NCI-H446 (cell line): Measurements from ENCODE around the gene MGAT4B.
"Not testable (repeated sequence)": the region's sequence is repeated elsewhere in the genome, so short reads cannot be mapped to it uniquely, and the experiment has no call there.

Experiments used
- DNase-seq, 2 experiments: peaks; one replicate each; lab custom pipeline; 2025; lab: John Stamatoyannopoulos, UW

Gene MGAT4B

GRCh38 chr5:179795049-179795862 is 11.4 kb downstream of the MGAT4B start:
- DNase-seq = no peak

DNA sequence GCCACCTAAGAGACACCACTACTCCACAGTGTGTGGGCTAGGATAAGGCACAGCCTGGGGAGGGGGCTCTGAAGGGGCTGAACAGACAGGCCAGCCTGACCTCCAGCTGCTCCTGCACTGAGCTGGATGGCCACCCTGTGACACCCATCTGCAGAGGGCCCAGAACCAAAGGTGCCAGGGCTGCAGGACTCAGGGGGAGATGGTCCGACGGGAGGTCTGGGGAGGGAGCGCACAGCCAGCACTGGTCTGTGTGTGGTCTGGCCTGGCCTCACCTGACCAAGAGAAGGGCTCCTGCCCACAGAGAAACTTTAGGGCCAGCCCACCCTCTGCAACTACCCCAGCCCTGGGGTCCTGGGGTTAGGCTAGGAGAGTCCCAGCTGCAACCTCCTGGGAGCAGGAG is 12.1 kb downstream of the MGAT4B start:
- DNase-seq = no peak

GRCh38 chr5:179794171-179794570 is 12.5 kb downstream of the MGAT4B start:
- no peak for DNase-seq

- peak in 1 of 2 experiments; percentile 31 for DNase-seq
Observed at GRCh38 chr5:179793468-179794139, 13.1 kb downstream of the MGAT4B start, which contains the start of gene LTC4S. LTC4S (plus strand) TSS chr5:179793986; CDS start chr5:179794081, 95 bp downstream.

- DNase-seq = no peak
Observed at GRCh38 chr5:179792612-179793467, 13.8 kb downstream of the MGAT4B start.

DNA sequence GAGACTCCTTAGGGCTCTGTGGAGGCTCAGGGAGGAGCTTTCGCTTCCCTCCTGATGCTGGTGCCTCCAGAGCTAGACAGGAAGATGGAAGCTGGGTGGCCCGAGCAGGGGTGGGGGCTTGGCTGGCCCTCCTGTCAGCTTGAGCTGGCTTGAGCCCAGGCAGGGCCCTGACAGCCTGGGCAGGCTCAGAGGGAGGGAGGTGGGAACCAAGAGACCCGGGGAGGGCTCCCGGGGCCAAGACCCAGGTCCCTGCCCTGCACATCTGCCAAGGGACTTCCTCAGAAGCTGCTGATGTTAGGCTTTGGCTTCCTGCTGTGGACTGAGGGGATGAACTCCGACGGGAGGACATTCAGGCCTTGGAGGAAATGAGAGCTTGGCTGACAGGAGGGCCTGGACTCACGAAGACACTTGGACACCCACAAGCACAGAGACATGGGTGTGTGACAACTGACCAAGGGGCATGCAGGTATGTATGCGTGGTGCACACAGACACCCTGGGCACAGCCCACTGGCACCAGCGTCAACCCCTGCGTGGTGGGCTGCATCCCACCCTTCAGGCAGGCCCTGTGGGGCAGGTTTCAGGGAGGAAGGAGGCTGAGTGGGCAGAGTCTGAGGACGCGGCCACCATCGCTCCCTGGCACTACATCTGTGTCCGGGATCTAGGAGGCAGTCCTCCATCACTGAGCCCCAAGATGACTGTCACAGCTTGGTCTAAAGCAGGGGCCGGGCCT is 14.6 kb downstream of the MGAT4B start:
- no peak for DNase-seq

DNA sequence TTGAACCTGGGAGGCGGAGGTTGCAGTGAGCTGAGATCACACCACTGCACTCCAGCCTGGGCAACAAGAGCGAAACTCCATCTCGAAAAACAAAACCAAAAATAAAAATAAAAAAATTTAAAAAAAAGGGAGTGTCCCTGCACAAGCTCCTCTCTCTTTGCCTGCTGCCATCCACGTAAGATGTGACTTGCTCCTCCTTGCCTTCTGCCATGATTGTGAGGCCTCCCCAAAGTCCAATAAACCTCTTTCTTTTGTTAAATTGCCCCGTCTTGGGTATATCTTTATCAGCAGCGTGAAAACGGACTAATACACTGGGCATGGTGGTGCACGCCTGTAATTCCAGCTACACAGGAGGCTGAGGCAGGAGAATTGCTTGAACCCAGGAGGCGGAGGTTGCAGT is 17.4 kb downstream of the MGAT4B start:
- DNase-seq = not testable (repeated sequence)

GRCh38 chr5:179788193-179788854 is 18.3 kb downstream of the MGAT4B start:
- DNase-seq = no peak

DNA sequence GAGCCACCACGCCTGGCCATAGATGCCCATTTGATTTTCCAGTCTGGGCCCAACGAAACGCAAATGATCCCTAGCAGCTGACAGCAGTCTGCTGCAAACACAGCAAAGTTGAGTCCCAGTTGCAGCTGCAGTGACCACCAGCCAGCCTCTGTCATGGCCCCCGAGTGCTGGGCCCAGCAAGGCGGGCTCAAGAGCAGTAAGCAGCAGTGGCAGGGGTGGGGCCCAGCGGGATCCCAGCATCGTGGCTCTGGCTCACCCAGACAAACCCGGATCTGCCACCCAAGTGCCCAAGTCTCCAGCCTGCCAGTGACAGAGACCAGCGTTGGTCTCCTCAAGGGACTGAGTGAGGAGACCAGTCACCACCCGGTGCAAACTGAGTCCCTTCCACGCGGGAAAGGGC is 19.8 kb downstream of the MGAT4B start:
- DNase-seq = no peak

DNA sequence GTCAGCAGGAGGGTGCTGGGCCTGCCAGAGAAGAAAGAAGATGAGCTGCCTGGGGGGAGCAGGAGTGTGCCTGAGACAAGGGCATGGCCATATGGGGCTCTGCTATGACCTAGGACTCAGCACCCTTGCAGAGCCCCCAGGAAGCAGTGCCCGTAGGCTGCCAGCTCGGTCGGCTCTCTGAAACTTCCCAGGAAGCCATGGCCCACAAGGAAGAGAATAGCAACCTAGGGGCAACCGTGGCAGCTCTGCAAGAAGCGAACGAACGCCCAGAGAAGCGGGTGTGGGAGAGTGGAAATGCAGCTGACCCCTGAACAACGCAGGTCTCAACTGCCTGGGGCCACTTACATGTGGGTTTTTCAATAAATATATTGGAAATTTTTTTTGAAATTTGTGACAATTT is 23.5 kb downstream of the MGAT4B start:
- no peak for DNase-seq

DNA sequence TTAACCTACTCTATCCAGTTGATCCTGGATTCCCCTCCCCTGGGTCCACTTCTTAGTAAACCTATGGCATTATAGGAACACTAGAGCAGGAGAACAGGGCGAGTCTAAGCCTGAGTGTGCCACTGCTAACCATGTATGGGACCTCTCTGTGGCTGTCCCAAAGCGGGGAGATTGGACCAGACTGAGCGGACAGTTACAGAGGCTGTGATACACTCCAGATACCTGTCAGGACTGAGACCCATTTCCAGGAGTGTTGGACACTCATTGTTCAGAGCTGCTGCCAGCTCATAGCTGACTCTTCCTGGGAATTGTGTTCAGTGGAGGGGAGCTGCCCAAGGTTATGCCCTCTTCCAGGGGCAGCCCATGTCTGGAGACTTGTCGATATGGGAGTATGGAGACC is 24.8 kb downstream of the MGAT4B start:
- no peak for DNase-seq

DNA sequence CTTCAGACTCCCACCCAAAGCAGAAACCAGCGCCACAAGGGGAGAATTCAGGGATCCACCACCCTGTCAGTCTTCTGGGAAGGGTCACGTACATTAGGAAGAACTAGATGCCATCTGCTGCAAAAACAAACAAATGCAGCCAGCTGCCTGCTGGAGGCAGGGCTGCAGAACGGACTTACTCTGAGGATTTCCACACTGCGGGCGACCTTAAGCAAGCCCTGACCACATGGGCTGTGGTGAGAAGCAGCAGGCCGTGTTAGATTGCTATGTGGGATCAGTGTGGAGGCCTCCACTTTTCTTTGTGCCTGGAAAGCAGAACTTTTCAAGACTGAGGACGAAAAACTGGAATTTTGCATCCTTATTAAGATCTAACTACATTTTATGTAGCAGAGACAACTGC is 26.3 kb downstream of the MGAT4B start:
- DNase-seq = no peak

DNA sequence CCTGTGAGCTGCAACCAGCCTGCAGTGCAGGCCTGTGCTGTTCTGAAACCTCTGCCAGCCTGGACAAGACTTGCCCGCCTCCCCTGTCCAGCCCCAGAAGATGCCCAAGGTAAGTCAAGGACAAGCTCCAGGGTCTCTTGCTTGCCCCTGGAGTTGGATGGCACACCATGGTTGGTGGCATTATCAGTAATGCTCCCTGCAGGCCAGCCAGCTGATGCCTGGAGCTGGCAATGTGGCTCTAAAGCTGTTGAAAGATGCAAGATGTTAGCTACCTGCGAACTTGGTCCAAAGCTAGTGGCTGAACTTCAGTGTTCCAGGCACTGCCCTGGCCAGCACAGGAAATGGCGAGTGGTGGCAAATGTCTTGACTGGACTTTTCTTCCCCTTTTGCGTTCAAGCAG is 26.8 kb downstream of the MGAT4B start:
- no peak for DNase-seq

DNA sequence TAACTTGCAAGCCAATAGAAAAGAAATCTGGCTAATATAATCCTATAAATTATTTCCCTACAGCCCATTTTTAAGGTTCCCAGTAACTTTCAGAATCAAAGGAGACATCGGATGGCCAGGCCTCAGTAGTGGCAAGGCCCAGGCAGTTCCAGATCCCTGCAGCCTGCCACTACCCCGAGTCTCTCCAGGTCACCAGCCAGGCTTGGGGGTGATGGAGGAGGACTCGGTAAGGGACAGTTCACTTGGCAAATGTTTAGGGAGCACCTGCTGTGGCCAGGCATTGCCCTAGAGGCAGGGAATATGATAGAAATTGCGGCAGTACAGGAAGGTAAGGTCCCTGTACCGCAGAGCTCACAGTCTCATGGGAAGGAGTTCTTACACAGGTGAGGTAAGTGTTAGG is 28.1 kb downstream of the MGAT4B start:
- DNase-seq = no peak

- DNase-seq = no peak
Observed at GRCh38 chr5:179777909-179778308, 28.8 kb downstream of the MGAT4B start.

- DNase-seq = no peak
Observed at GRCh38 chr5:179777456-179777855, 29.2 kb downstream of the MGAT4B start.

GRCh38 chr5:179776411-179776938 is 30.2 kb downstream of the MGAT4B start:
- no peak for DNase-seq

GRCh38 chr5:179774442-179774841 is 32.2 kb downstream of the MGAT4B start:
- DNase-seq = no peak

GRCh38 chr5:179773686-179774040 is 33.0 kb downstream of the MGAT4B start:
- no peak for DNase-seq

DNA sequence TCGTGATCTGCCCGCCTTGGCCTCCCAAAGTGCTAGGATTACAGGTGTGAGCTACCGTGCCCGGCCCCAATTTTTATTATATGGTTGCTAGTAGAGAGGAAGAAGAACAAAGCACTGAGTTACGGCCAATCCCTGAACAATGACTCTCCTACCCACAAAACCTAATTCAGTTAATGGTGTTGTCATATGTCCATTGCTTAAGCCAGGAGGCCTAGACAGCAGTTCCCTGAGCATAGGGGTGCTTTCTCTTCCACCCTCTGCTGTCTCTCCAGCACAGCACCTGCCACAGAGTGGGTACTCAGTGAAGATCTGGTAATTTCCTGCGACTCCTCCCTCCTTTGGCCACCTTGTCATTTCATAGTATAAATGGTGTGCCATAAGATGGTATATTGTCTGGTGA is 34.3 kb downstream of the MGAT4B start:
- no peak for DNase-seq

DNA sequence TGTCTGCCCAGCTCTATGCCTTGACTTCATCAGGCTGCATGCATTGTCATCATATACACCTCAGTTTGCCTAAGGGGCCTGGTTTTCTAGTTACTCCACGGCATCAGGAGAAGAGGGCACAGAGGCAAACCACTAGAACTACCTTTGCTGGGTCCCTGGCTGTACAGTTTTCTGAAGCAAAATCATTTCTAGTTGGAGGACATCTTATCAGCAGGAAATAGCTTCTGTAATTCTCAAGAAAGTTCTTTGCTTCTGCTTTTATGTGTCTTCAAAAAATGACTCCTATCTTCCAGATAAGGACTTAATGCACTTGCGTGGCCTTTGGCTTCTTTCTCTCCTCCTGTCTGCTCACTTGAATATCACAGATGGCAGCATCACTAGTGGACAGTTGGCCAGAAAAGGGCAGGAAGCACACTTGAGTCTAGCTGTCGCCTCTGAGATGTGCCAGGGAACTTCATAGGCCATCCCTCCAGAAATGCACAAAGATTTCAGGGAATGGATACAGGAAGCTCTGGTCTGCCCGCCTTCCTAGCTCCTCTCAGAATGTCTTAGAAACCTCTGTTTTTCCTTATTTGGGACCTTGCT is 35.3 kb downstream of the MGAT4B start:
- no peak for DNase-seq
